CD4-positive, alpha-beta T cell treated with Interleukin-17A for 1 hour (primary cell): ENCODE results near the gene PGF.

Experiments
- DNase-seq: peaks from one replicate; pipeline ENCODE4 v3.0.0-alpha.2; 2020

Gene PGF

GRCh38 chr14:74915826-74916225 is 39.6 kb downstream of the PGF start:
- DNase-seq = no peak

DNA sequence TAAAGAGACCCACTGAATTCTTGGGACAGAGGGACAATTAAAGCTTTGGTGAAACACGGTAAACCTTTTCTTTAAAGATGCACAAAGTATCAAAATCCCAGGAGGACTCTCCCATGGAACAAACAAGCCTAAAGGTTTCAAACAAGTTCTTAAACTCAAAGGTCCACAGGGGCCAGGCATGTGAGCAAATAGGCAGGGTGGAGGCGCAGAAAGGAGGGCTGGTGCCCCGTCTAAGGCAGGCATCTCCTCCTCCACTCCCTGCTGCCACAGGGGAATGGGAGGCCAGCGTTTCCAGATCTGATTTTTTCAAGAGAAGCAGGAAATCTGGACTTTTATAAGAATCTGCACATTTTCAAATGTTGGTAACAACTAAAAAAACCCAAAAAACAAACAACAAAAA is 40.0 kb downstream of the PGF start:
- DNase-seq = no peak

- DNase-seq = peak; percentile 13
These were observed 41.3 kb downstream of the PGF start for GRCh38 chr14:74913986-74914573.

DNA sequence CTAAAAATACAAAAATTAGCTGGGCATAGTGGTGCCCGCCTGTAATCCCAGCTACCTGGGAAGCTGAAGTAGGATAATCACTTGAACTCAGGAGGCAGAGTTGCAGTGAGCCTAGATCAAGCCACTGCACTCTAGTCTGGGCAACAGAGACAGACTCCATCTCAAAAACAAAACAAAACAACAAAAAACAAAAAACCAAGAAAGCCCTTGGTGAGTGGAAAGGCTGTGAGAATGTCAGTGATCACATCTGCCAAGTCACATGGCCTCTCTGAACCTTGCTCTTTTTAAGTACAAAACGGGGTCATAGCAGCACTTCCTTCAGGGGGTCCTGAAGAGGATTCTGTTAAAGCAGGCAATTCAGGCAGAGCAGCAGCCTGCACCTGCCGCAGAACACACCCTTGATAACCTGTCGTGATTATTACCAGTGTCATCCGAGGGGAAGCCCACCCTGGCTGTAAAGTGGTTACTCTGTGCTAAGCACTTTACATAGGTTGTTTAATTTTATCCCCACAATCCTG is 41.9 kb downstream of the PGF start:
- DNase-seq = no peak

DNA sequence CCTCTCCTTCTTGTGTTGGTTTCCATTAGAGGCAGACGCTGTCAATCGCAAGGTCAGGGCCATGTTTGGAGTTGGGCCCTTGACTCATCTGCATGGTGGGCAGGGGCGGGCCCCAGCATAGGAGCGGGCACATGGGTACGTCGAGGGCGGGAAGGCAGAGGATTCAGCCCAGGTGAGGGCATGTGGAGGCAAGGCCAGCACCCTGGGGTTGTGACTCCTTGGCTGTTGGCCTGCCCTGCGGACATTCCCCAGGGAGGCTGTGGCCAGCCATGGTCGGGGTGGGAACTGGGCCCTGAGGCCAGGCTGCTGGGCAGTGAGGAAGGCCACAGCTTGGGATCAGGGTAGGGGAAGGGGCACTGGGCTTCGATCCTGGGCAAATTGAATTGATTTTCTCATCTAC is 42.6 kb downstream of the PGF start:
- DNase-seq = no peak

DNA sequence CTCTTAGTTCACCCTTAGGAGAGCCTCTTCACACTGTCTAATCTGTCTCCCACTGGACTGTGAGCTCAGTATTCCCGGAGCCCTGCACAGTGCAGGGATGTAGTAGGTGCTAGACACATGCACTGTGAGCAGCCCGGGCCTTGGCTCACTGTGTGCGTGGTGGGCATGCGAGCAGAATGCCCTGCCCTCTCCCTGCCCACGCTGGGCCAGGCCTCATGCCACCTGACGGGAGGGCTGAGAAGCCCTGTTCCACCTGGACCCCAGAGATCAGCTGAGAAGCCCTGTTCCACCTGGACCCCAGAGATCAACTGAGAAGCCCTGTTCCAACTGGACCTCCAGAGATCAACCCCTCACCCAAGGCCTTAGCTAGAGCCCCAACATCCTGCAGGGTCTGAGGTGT is 43.3 kb downstream of the PGF start:
- DNase-seq = no peak

DNA sequence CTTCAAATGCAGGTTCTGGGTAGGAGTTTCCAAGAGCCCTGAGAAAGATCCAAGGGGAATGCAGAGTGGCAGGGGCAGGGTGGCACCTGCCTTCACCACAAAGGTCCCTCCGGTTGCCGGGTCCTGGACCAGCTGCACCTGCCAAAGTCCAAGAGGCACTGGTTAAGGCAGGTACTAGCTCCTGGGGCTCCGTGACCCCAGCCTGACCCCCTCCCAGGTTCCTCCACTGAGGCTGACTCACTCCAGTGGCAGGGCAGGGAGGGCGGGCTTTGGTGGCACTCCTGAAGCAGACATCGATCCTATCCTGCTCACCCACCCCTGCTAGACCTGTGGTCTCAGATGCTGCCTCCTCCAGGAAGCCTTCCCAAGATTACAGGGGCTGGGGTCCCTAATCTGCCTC is 43.7 kb downstream of the PGF start:
- DNase-seq = no peak

DNA sequence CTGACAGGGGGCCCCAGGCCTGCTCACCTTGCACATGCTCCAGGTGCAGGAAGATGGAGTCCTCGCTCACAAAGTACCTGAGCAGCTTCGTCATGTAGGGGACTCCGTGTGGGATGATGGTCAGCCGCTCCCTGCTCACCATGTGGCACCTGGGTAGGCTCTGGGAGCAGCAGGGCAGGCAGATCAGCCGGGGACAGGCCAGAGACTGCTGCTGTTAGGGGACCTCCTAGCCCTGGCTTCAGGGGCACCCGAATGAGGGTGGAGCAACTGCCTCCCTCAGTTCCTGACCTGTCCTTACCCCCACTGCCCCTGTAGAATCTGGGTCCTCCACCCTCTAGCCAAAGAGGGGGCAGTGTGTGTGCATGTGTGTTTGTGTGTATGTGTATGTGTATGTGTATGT is 44.2 kb downstream of the PGF start:
- no peak for DNase-seq

DNA sequence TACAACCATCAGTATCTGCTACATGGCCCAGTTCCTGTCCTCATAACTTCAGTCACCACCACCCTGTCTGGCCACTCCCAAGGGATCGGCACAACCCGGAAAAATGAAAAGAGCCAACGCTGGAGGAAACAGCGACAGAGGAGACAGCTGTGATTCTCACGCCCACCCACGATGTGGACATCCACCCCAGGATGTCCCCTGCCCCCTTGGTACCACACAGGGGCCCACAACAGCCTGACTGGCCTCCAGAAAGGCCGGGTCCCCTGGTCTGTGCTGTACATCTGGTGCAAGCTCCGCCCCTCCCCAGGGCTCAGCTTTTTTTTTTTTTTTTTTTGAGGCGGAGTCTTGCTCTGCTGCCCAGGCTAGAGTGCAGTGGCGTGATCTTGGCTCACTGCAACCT is 44.8 kb downstream of the PGF start:
- no peak for DNase-seq

GRCh38 chr14:74909911-74910310 is 45.5 kb downstream of the PGF start:
- DNase-seq = no peak

DNA sequence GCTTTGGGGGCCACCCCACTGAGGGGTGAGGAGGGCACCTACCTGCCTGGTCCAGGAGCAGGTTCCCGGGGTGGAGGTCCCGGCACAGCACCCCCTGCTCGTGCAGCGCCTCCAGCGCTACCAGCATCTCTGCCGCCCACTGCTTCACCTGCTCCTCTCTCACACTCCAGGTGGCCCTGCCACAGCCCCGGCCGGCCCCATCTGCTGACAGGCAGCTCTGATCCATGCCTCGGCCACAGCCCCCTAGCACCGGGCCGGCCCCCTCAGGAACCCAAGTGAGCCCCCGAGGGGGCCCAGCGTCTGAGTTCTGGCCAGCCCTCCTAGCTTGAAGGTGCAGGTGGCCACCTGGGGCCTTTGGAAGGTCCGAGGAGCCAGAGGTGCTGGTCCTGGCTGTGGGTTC is 45.9 kb downstream of the PGF start:
- DNase-seq = no peak

DNA sequence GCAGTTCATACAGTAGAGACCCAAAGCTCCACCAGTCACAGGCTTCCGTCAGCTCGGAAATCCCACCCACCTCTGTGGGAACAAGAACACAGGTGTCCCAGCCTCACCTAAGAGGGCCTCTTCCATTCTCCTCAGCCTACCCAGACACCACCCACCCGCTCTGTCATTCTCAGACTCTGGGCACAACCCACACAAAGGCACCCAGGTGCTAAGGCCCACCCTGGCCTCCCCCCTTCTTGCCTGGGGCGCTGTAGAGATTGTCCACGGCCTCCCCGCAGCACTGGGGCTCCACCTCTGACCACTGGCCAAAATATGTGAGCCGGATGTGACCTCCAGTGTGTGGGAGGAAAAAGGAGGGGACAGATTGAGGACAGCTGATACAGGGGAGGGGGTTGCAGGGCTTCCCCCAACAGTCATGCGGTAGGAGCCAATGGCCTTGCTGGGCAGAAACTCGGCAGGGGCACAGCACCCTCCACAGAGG is 46.5 kb downstream of the PGF start:
- DNase-seq = no peak

- DNase-seq = no peak
These were observed 47.7 kb downstream of the PGF start for GRCh38 chr14:74907744-74908143.

DNA sequence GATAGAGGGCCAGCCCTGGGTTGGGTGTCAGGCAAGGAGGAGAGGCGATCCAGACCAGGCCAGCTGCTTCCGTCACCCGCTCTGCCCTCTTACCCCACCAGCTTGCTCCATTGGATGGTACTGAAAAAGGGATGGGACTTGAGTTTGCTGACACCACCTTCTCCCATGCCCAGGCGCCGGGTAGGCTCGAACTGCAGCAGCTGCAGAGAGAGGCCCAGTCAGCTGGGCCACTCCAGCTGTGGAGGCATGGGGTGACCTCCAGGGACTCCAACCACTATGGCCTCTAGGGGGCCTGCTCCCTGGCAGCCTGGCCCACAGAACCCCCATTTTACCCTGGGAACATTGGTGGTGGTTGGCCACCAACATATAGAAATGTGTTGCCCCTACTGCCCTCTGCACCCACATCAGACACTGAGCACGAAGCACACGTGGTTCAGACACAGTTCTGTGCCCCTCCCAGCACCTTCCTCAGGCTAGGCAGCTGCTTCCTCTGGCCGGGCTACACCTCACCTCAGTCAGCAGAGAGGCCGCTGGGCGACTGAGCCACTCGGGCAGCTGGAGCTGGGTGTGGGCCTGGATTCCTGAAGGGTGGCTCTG is 48.4 kb downstream of the PGF start:
- no peak for DNase-seq

- peak; percentile 79 for DNase-seq
These were observed 49.7 kb downstream of the PGF start for GRCh38 chr14:74905595-74906142.

DNA sequence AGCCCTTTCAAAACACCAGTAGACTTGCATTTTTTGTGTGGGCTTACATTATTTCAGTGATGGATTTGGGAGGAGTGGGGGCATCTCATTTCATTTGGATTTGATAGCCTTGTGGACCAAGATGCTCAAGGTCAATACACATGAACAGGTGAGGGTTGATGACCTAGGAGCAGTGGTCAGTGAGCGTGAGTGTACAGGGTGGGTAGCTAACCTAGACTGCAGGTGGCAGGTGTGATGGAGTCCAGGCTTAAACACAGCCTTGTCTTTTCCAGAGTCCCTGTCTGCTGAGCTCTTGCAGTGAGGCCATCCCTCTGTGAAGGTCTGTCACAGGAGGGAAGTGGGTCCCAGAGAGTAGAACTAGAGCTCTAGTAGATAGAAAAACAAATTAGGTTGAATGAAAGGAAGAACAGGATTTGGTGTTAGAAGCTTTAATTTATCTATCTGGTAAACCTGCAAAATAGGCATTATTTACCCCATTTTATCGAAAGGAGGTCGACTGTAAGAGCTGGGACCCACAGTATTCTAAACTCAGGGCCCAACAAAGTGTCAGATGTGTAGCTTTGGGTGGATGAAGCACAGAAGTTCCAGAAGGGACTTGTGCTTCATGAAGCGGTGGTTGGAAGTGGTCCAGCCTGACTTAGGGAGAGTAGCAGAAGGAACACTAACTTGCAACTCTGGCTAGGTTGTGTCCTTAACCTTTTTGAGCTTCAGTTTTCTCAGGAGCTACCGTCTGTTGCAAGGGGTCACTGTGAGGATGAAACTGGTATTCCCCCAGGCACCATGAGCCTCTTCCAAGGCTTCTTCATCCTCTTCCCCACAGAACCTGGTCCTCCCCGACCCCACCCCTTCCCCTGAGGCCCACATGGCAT is 50.5 kb downstream of the PGF start:
- DNase-seq = no peak

DNA sequence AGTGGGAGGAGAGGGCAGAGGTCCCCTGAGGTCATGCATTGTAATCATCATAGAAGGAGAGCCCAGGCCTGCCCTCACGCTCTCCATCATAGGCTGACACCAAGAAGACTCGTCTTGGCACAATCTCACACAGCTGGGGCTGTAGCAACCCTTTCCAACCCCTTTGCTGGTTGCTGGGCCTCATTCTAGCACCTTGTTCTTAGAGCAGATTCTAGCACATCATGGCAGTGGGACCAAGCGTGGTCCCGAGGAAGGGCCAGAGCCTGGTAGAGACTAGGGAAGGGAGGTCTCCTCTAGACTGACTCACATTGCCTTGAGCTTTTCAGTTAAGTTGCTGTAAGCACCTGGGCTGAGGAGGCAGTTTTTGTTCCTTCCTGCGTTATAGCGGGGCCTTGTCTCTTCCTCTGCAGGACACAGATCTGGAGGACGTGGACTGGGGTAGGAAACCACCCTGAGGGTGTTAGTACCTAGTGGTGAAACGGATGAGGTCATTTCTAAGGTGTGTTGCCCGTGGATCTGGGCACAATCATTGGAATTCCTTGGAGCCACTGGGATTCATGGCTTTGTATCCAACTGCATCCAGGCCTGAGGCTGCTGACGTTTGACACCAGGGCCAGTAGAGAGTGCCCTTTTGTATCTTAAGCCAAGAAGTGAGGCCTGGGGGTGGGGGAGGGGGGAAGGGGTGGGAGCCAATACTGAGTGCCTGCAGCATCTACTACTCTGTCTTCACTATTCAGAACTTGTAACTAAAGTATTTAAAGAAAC is 52.3 kb downstream of the PGF start:
- no peak for DNase-seq

GRCh38 chr14:74898694-74899093 is 56.7 kb downstream of the PGF start:
- DNase-seq = no peak

- no peak for DNase-seq
These were observed 57.3 kb downstream of the PGF start for GRCh38 chr14:74898083-74898482.

- no peak for DNase-seq
These were observed 57.8 kb downstream of the PGF start for GRCh38 chr14:74897642-74898041.

DNA sequence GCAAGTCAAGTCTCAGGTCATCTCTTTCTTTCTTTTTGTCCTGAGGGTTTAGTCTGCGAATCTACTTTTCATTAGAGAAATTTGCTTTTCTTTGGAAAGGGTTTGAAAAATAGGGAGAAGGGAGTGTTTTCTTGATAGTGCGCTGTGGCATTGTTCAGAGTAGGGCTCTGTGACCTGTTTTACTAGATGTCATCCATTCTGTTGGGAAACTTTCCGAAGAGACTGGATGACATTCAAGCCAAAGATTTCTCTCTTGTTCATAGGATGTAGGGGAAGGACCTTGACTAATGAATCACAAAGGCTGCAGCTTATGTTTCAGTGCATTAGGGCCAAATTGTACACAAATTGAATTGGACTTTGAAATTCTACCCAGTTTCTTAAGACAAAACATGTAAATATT is 59.0 kb downstream of the PGF start:
- no peak for DNase-seq

DNA sequence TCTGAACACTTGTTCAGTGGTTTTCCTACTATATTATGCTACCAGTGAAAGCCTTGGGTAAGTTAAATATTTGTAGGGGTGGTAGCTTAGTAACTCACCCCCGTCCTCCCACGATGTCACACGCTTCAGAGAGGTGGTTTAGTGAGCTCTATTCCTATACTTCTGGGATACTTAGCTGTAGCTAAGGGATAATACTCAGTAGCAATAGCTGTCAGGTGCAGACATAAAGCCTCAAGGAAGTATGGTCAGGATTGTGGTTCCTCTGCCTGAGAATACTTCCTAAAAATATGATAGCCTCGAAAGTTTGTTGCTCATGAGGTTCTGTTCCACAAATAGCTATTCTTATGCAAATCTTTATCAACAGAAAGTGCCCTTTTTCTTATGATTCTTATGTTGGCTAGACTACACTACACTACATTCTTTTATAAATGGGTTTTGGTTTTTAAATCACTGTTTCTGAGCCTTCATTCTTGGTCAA is 61.7 kb downstream of the PGF start:
- DNase-seq = no peak

GRCh38 chr14:74892745-74893144 is 62.7 kb downstream of the PGF start:
- no peak for DNase-seq
